ENCODE data around the gene GPR143.

DNA sequence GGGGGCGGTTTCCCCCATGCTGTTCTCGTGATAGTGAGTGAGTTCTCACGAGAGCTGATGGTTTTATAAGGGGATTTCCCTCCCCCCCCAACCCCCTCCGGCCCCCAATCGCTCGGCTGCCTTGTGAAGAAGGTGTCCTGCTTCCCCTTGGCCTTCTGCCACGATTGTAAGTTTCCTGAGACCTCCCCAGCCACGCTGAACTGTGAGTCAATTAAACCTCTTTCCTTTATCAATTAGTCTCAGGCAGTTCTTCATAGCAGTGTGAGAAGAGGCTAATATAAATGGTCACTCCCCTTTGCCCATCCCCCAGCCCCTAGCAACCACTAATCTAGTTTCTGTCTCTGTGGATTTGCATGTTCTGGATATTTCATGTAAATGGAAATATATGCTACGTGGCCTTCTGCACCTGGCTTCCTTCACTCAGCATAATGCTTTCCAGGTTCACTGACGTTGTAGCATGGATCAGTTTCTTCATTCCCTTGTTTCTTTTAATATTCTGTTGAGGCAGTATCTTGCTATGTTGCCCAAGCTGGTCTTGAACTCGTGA, 16.4 kb downstream of the GPR143 start:
- TF ChIP-seq, protein P1, sequence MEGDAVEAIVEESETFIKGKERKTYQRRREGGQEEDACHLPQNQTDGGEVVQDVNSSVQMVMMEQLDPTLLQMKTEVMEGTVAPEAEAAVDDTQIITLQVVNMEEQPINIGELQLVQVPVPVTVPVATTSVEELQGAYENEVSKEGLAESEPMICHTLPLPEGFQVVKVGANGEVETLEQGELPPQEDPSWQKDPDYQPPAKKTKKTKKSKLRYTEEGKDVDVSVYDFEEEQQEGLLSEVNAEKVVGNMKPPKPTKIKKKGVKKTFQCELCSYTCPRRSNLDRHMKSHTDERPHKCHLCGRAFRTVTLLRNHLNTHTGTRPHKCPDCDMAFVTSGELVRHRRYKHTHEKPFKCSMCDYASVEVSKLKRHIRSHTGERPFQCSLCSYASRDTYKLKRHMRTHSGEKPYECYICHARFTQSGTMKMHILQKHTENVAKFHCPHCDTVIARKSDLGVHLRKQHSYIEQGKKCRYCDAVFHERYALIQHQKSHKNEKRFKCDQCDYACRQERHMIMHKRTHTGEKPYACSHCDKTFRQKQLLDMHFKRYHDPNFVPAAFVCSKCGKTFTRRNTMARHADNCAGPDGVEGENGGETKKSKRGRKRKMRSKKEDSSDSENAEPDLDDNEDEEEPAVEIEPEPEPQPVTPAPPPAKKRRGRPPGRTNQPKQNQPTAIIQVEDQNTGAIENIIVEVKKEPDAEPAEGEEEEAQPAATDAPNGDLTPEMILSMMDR (conservative IDR thresholded peaks at IDR 0.05; ENCODE audit: low read depth, low read length): no peak
- no peak for TF ChIP-seq EZH2 (IDR thresholded peaks at IDR 0.05; ENCODE audit: borderline replicate concordance, low read depth, low read length, poor library complexity, severe bottlenecking)

Data from A673 (cell line).